ENCODE measurements around the gene SOX2. TPM values are rescaled to one million over a fixed set of nuclear protein-coding genes. Genes with fewer than 3 reads are reported as not detected.

SOX2 gene
- total and polyA plus RNA-seq, 2 of the 13 experiments (the other 11 are each of a cell fraction or from before 2014, with no cell fraction given): not detected

DNA sequence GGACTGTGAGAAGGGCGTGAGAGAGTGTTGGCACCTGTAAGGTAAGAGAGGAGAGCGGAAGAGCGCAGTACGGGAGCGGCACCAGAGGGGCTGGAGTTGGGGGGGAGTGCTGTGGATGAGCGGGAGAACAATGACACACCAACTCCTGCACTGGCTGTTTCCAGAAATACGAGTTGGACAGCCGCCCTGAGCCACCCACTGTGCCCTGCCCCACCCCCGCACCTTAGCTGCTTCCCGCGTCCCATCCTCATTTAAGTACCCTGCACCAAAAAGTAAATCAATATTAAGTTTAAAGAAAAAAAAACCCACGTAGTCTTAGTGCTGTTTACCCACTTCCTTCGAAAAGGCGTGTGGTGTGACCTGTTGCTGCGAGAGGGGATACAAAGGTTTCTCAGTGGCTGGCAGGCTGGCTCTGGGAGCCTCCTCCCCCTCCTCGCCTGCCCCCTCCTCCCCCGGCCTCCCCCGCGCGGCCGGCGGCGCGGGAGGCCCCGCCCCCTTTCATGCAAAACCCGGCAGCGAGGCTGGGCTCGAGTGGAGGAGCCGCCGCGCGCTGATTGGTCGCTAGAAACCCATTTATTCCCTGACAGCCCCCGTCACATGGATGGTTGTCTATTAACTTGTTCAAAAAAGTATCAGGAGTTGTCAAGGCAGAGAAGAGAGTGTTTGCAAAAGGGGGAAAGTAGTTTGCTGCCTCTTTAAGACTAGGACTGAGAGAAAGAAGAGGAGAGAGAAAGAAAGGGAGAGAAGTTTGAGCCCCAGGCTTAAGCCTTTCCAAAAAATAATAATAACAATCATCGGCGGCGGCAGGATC lies at the start of gene SOX2 (continued):
- TF ChIP-seq, protein P1, sequence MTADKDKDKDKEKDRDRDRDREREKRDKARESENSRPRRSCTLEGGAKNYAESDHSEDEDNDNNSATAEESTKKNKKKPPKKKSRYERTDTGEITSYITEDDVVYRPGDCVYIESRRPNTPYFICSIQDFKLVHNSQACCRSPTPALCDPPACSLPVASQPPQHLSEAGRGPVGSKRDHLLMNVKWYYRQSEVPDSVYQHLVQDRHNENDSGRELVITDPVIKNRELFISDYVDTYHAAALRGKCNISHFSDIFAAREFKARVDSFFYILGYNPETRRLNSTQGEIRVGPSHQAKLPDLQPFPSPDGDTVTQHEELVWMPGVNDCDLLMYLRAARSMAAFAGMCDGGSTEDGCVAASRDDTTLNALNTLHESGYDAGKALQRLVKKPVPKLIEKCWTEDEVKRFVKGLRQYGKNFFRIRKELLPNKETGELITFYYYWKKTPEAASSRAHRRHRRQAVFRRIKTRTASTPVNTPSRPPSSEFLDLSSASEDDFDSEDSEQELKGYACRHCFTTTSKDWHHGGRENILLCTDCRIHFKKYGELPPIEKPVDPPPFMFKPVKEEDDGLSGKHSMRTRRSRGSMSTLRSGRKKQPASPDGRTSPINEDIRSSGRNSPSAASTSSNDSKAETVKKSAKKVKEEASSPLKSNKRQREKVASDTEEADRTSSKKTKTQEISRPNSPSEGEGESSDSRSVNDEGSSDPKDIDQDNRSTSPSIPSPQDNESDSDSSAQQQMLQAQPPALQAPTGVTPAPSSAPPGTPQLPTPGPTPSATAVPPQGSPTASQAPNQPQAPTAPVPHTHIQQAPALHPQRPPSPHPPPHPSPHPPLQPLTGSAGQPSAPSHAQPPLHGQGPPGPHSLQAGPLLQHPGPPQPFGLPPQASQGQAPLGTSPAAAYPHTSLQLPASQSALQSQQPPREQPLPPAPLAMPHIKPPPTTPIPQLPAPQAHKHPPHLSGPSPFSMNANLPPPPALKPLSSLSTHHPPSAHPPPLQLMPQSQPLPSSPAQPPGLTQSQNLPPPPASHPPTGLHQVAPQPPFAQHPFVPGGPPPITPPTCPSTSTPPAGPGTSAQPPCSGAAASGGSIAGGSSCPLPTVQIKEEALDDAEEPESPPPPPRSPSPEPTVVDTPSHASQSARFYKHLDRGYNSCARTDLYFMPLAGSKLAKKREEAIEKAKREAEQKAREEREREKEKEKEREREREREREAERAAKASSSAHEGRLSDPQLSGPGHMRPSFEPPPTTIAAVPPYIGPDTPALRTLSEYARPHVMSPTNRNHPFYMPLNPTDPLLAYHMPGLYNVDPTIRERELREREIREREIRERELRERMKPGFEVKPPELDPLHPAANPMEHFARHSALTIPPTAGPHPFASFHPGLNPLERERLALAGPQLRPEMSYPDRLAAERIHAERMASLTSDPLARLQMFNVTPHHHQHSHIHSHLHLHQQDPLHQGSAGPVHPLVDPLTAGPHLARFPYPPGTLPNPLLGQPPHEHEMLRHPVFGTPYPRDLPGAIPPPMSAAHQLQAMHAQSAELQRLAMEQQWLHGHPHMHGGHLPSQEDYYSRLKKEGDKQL (CRISPR knock-in tag; IDR thresholded peaks at IDR 0.05; ENCODE audit: low read depth): no peak
- peak; percentile 67 for TF ChIP-seq NFYB (CRISPR knock-in tag; IDR thresholded peaks at IDR 0.05)
- TF ChIP-seq ZNF614 (CRISPR knock-in tag; IDR thresholded peaks at IDR 0.05; ENCODE audit: borderline replicate concordance): no peak
- TF ChIP-seq, protein P2, sequence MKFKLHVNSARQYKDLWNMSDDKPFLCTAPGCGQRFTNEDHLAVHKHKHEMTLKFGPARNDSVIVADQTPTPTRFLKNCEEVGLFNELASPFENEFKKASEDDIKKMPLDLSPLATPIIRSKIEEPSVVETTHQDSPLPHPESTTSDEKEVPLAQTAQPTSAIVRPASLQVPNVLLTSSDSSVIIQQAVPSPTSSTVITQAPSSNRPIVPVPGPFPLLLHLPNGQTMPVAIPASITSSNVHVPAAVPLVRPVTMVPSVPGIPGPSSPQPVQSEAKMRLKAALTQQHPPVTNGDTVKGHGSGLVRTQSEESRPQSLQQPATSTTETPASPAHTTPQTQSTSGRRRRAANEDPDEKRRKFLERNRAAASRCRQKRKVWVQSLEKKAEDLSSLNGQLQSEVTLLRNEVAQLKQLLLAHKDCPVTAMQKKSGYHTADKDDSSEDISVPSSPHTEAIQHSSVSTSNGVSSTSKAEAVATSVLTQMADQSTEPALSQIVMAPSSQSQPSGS (CRISPR knock-in tag; IDR thresholded peaks at IDR 0.05): no peak
- no peak for TF ChIP-seq ZNF205 (CRISPR knock-in tag; IDR thresholded peaks at IDR 0.05)
- no peak for TF ChIP-seq TAF15 (IDR thresholded peaks at IDR 0.05; ENCODE audit: low read depth, low read length, poor library complexity, severe bottlenecking)
- TF ChIP-seq, protein P3, sequence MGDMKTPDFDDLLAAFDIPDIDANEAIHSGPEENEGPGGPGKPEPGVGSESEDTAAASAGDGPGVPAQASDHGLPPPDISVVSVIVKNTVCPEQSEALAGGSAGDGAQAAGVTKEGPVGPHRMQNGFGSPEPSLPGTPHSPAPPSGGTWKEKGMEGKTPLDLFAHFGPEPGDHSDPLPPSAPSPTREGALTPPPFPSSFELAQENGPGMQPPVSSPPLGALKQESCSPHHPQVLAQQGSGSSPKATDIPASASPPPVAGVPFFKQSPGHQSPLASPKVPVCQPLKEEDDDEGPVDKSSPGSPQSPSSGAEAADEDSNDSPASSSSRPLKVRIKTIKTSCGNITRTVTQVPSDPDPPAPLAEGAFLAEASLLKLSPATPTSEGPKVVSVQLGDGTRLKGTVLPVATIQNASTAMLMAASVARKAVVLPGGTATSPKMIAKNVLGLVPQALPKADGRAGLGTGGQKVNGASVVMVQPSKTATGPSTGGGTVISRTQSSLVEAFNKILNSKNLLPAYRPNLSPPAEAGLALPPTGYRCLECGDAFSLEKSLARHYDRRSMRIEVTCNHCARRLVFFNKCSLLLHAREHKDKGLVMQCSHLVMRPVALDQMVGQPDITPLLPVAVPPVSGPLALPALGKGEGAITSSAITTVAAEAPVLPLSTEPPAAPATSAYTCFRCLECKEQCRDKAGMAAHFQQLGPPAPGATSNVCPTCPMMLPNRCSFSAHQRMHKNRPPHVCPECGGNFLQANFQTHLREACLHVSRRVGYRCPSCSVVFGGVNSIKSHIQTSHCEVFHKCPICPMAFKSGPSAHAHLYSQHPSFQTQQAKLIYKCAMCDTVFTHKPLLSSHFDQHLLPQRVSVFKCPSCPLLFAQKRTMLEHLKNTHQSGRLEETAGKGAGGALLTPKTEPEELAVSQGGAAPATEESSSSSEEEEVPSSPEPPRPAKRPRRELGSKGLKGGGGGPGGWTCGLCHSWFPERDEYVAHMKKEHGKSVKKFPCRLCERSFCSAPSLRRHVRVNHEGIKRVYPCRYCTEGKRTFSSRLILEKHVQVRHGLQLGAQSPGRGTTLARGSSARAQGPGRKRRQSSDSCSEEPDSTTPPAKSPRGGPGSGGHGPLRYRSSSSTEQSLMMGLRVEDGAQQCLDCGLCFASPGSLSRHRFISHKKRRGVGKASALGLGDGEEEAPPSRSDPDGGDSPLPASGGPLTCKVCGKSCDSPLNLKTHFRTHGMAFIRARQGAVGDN (CRISPR knock-in tag; IDR thresholded peaks at IDR 0.05): no peak
- no peak for TF ChIP-seq KLF15 (CRISPR knock-in tag; IDR thresholded peaks at IDR 0.05; ENCODE audit: borderline replicate concordance)
- no peak for TF ChIP-seq ZNF354B (CRISPR knock-in tag; IDR thresholded peaks at IDR 0.05)
- no peak for TF ChIP-seq ZNF282 (IDR thresholded peaks at IDR 0.05; ENCODE audit: partially characterized antibody)
- TF ChIP-seq, protein P4, sequence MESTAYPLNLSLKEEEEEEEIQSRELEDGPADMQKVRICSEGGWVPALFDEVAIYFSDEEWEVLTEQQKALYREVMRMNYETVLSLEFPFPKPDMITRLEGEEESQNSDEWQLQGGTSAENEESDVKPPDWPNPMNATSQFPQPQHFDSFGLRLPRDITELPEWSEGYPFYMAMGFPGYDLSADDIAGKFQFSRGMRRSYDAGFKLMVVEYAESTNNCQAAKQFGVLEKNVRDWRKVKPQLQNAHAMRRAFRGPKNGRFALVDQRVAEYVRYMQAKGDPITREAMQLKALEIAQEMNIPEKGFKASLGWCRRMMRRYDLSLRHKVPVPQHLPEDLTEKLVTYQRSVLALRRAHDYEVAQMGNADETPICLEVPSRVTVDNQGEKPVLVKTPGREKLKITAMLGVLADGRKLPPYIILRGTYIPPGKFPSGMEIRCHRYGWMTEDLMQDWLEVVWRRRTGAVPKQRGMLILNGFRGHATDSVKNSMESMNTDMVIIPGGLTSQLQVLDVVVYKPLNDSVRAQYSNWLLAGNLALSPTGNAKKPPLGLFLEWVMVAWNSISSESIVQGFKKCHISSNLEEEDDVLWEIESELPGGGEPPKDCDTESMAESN (CRISPR knock-in tag; conservative IDR thresholded peaks at IDR 0.05): no peak
- TF ChIP-seq ZZZ3 (CRISPR knock-in tag; IDR thresholded peaks at IDR 0.05; ENCODE audit: borderline replicate concordance): no peak
- no peak for TF ChIP-seq CC2D1A (CRISPR knock-in tag; IDR thresholded peaks at IDR 0.05)
- TF ChIP-seq ATF1 (CRISPR knock-in tag; IDR thresholded peaks at IDR 0.05): no peak
- no peak for TF ChIP-seq STAT5B (CRISPR knock-in tag; IDR thresholded peaks at IDR 0.05)
